ENCODE data around the gene HGS.

The HGS gene

GRCh38 chr17:81690066-81690465 lies 6.3 kb downstream of the HGS start:
- peaks cover 43% of the 10 kb centered on the region for H3K4me1 Mint-ChIP-seq
- no peaks in the 10 kb centered on the region for H3K9me3 Mint-ChIP-seq
- no peaks in the 10 kb centered on the region for H3K27me3 Mint-ChIP-seq
- ATAC-seq, result no peak
- H3K4me3 Mint-ChIP-seq, result no peak overlapping the region
- H3K27ac Mint-ChIP-seq, result no peak overlapping the region
- H3K36me3 Mint-ChIP-seq, result peaks cover 56% of the 10 kb centered on the region

GRCh38 chr17:81690549-81690948 lies 6.7 kb downstream of the HGS start:
- Mint-ChIP-seq H3K36me3 (peaks cover 56% of the 10 kb centered on the region), H3K9me3 (no peaks in the 10 kb centered on the region), H3K4me3 (no peak overlapping the region), H3K27me3 (no peaks in the 10 kb centered on the region), H3K4me1 (peaks cover 38% of the 10 kb centered on the region), H3K27ac (no peak overlapping the region)
- ATAC-seq, result no peak

- no peak overlapping the region for H3K27ac Mint-ChIP-seq
Measured at GRCh38 chr17:81691196-81691595, 7.4 kb downstream of the HGS start.

GRCh38 chr17:81691608-81692007 lies 7.8 kb downstream of the HGS start:
- Mint-ChIP-seq H3K4me3 (no peak overlapping the region), H3K27ac (no peak overlapping the region), H3K27me3 (no peaks in the 10 kb centered on the region), H3K4me1 (peaks cover 28% of the 10 kb centered on the region), H3K36me3 (peaks cover 58% of the 10 kb centered on the region), H3K9me3 (no peaks in the 10 kb centered on the region)
- no peak for ATAC-seq

More at GRCh38 chr17:81691196-81691595, 7.4 kb downstream of the HGS start:
- H3K4me3 Mint-ChIP-seq, result no peak overlapping the region
- H3K27me3 Mint-ChIP-seq, result no peaks in the 10 kb centered on the region
- no peaks in the 10 kb centered on the region for H3K9me3 Mint-ChIP-seq
- no peak for ATAC-seq
- peaks cover 58% of the 10 kb centered on the region for H3K36me3 Mint-ChIP-seq
- peaks cover 31% of the 10 kb centered on the region for H3K4me1 Mint-ChIP-seq

- H3K4me3 Mint-ChIP-seq, result no peak overlapping the region
- H3K36me3 Mint-ChIP-seq, result peaks cover 63% of the 10 kb centered on the region
- no peaks in the 10 kb centered on the region for H3K27me3 Mint-ChIP-seq
- H3K4me1 Mint-ChIP-seq, result peaks cover 15% of the 10 kb centered on the region
- H3K9me3 Mint-ChIP-seq, result no peaks in the 10 kb centered on the region
- no peak overlapping the region for H3K27ac Mint-ChIP-seq
- ATAC-seq, result no peak
Measured at GRCh38 chr17:81693509-81694210, 9.8 kb downstream of the HGS start.

GRCh38 chr17:81694810-81695209 lies 11.0 kb downstream of the HGS start:
- Mint-ChIP-seq H3K4me3 (no peak overlapping the region), H3K36me3 (peaks cover 53% of the 10 kb centered on the region), H3K27ac (no peak overlapping the region), H3K9me3 (no peaks in the 10 kb centered on the region), H3K27me3 (no peaks in the 10 kb centered on the region), H3K4me1 (peaks cover 4% of the 10 kb centered on the region)
- ATAC-seq, result no peak

- no peaks in the 10 kb centered on the region for H3K27me3 Mint-ChIP-seq
- peaks cover under 1% of the 10 kb centered on the region for H3K4me1 Mint-ChIP-seq
- peaks cover 49% of the 10 kb centered on the region for H3K36me3 Mint-ChIP-seq
- H3K9me3 Mint-ChIP-seq, result no peaks in the 10 kb centered on the region
- H3K27ac Mint-ChIP-seq, result no peak overlapping the region
- no peak overlapping the region for H3K4me3 Mint-ChIP-seq
- ATAC-seq, result no peak
Measured at GRCh38 chr17:81695211-81695610, 11.4 kb downstream of the HGS start.

- H3K4me1 Mint-ChIP-seq, result peaks cover 3% of the 10 kb centered on the region
- H3K27ac Mint-ChIP-seq, result no peak overlapping the region
- no peaks in the 10 kb centered on the region for H3K9me3 Mint-ChIP-seq
- no peak for ATAC-seq
- H3K36me3 Mint-ChIP-seq, result peaks cover 50% of the 10 kb centered on the region
- no peaks in the 10 kb centered on the region for H3K27me3 Mint-ChIP-seq
- no peak overlapping the region for H3K4me3 Mint-ChIP-seq
Measured at GRCh38 chr17:81695801-81696200, 12.0 kb downstream of the HGS start.

- ATAC-seq, result no peak
- Mint-ChIP-seq H3K27ac (no peak overlapping the region), H3K4me3 (no peak overlapping the region), H3K9me3 (no peaks in the 10 kb centered on the region), H3K4me1 (peaks cover 9% of the 10 kb centered on the region), H3K27me3 (no peaks in the 10 kb centered on the region), H3K36me3 (peaks cover 49% of the 10 kb centered on the region)
Measured at GRCh38 chr17:81696218-81696941, 12.6 kb downstream of the HGS start.

GRCh38 chr17:81697261-81698044 lies 13.6 kb downstream of the HGS start:
- peaks cover 43% of the 10 kb centered on the region for H3K36me3 Mint-ChIP-seq
- H3K27ac Mint-ChIP-seq, result no peak overlapping the region
- H3K4me3 Mint-ChIP-seq, result no peak overlapping the region

GRCh38 chr17:81700353-81701287 lies 16.8 kb downstream of the HGS start:
- Mint-ChIP-seq H3K27ac (peak overlapping the region; percentile 93), H3K36me3 (peaks cover 49% of the 10 kb centered on the region), H3K9me3 (no peaks in the 10 kb centered on the region), H3K27me3 (no peaks in the 10 kb centered on the region), H3K4me1 (peaks cover 40% of the 10 kb centered on the region), H3K4me3 (no peak overlapping the region)
- ATAC-seq, result no peak

More at GRCh38 chr17:81697261-81698044, 13.6 kb downstream of the HGS start:
- no peak for ATAC-seq
- peaks cover 20% of the 10 kb centered on the region for H3K4me1 Mint-ChIP-seq
- no peaks in the 10 kb centered on the region for H3K9me3 Mint-ChIP-seq
- H3K27me3 Mint-ChIP-seq, result no peaks in the 10 kb centered on the region

- H3K36me3 Mint-ChIP-seq, result peaks cover 49% of the 10 kb centered on the region
- peaks cover 40% of the 10 kb centered on the region for H3K4me1 Mint-ChIP-seq
- H3K27ac Mint-ChIP-seq, result peak overlapping the region; percentile 93
- H3K9me3 Mint-ChIP-seq, result no peaks in the 10 kb centered on the region
- peak overlapping the region; percentile 87 for H3K4me3 Mint-ChIP-seq
- H3K27me3 Mint-ChIP-seq, result no peaks in the 10 kb centered on the region
- no peak for ATAC-seq
Measured at GRCh38 chr17:81701288-81702071, 17.7 kb downstream of the HGS start.

- H3K27ac Mint-ChIP-seq, result peak within 1 kb of the TSS; percentile 93
- ATAC-seq, result peak; percentile 95
- peak within 1 kb of the TSS; percentile 87 for H3K4me3 Mint-ChIP-seq
- peaks cover 44% of the 10 kb centered on the region for H3K36me3 Mint-ChIP-seq
- H3K4me1 Mint-ChIP-seq, result peaks cover 40% of the 10 kb centered on the region
- no peaks in the 10 kb centered on the region for H3K27me3 Mint-ChIP-seq
- H3K9me3 Mint-ChIP-seq, result no peaks in the 10 kb centered on the region
Measured at GRCh38 chr17:81702934-81703746, 19.3 kb downstream of the HGS start, which contains the start of gene MRPL12. Gene MRPL12, plus strand, starts transcription at chr17:81703367. Its CDS starts 135 bp downstream, at chr17:81703502.
